Measurements from ENCODE around the gene SPIN2A. TPM values are rescaled to one million over a fixed set of nuclear protein-coding genes. Genes with fewer than 3 reads are reported as not detected.
"Not testable (repeated sequence)": the region's sequence is repeated elsewhere in the genome, so short reads cannot be mapped to it uniquely, and the experiment has no call there.

Gene SPIN2A
- total RNA-seq, 1 experiment from 2014 or later: 3.4 TPM

DNA sequence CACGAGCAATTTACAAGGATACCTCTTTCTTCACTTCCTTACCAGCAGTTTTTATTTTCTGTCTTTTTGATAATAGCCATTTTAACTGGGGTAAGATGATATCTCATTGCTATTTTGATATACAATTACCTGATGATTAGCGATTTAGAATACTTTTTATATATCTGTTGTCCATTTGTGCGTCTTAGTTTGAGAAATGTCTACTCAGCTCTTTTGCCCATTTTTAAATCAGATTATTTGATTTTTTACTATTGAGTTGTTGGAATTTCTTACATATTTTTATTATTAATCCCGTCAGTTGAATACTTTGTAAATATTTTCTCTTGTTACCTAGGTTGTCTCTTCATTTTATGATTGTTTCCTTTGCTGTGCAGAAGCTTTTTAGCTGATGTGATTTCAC, 1.5 kb upstream of the SPIN2A start:
- CTCF ChIA-PET: no interaction called here
- H3K27me3 ChIP-seq (replicated peaks; ENCODE audit: insufficient read depth, low read depth, low read length, poor library complexity): no peaks in the 10 kb centered on the region
- BruUV-seq (replicated peaks): no TSS peak
- no peaks in the 10 kb centered on the region for H3K36me3 ChIP-seq (ENCODE audit: insufficient read depth, low read length, poor library complexity, severe bottlenecking)
- intact Hi-C loops (cut with micrococcal nuclease; ENCODE audit: unreplicated experiment): no loop called here
- no peak for TF ChIP-seq EZH2 (IDR thresholded peaks at IDR 0.05; ENCODE audit: borderline replicate concordance, low read depth, low read length, poor library complexity, severe bottlenecking)
- TF ChIP-seq, protein P1, sequence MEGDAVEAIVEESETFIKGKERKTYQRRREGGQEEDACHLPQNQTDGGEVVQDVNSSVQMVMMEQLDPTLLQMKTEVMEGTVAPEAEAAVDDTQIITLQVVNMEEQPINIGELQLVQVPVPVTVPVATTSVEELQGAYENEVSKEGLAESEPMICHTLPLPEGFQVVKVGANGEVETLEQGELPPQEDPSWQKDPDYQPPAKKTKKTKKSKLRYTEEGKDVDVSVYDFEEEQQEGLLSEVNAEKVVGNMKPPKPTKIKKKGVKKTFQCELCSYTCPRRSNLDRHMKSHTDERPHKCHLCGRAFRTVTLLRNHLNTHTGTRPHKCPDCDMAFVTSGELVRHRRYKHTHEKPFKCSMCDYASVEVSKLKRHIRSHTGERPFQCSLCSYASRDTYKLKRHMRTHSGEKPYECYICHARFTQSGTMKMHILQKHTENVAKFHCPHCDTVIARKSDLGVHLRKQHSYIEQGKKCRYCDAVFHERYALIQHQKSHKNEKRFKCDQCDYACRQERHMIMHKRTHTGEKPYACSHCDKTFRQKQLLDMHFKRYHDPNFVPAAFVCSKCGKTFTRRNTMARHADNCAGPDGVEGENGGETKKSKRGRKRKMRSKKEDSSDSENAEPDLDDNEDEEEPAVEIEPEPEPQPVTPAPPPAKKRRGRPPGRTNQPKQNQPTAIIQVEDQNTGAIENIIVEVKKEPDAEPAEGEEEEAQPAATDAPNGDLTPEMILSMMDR (conservative IDR thresholded peaks at IDR 0.05; ENCODE audit: low read depth, low read length): no peak
- no peak overlapping the region for H3K4me3 ChIP-seq (ENCODE audit: low read depth, low read length, poor library complexity, severe bottlenecking)
- H3K4me1 ChIP-seq (ENCODE audit: insufficient read depth, low read length, poor library complexity, severe bottlenecking): peaks cover 6% of the 10 kb centered on the region
- DNase-seq (ENCODE audit: low spot score): no peak
- POLR2A ChIA-PET (ENCODE audit: low non-redundant PET): no interaction called here
- no peak overlapping the region for H3K27ac ChIP-seq (ENCODE audit: low read depth, low read length, poor library complexity, severe bottlenecking)
- H3K9me3 ChIP-seq (ENCODE audit: low read depth, low read length, poor library complexity, severe bottlenecking): no peaks in the 10 kb centered on the region

DNA sequence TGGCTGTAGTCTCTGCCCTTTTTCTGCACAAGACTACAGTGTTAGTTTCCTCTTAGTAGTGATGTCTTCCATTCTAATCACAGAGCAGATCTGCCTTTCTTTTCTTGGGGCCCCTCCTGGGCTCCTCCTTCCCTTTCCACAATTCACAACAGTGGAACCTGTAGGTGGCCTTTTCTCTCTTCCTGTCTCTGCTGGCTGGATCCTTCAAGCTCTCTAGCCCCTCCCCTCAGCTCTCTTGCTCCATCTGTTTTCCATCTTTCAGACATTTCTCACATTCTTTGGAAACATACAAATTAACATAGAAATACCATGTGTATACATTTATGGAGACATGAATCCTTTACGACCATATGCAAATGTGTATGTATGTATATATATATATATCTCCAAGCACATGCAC, 304 bp upstream of the SPIN2A start:
- intact Hi-C loops (cut with micrococcal nuclease; ENCODE audit: unreplicated experiment): no loop called here
- H3K36me3 ChIP-seq (ENCODE audit: insufficient read depth, low read length, poor library complexity, severe bottlenecking): no peaks in the 10 kb centered on the region
- ChIA-PET CTCF (no interaction called here), POLR2A (ENCODE audit: low non-redundant PET) (no interaction called here)
- DNase-seq (ENCODE audit: low spot score): peak; percentile 65
- peaks cover 6% of the 10 kb centered on the region for H3K4me1 ChIP-seq (ENCODE audit: insufficient read depth, low read length, poor library complexity, severe bottlenecking)
- H3K27me3 ChIP-seq (replicated peaks; ENCODE audit: insufficient read depth, low read depth, low read length, poor library complexity): no peaks in the 10 kb centered on the region
- H3K4me3 ChIP-seq (ENCODE audit: low read depth, low read length, poor library complexity, severe bottlenecking): peak overlapping the region; percentile 31
- H3K27ac ChIP-seq (ENCODE audit: low read depth, low read length, poor library complexity, severe bottlenecking): no peak overlapping the region
- no peaks in the 10 kb centered on the region for H3K9me3 ChIP-seq (ENCODE audit: low read depth, low read length, poor library complexity, severe bottlenecking)
- TF ChIP-seq, protein P1 (conservative IDR thresholded peaks at IDR 0.05; ENCODE audit: low read depth, low read length): no peak
- no peak for TF ChIP-seq EZH2 (IDR thresholded peaks at IDR 0.05; ENCODE audit: borderline replicate concordance, low read depth, low read length, poor library complexity, severe bottlenecking)
- no TSS peak for BruUV-seq (replicated peaks)

DNA sequence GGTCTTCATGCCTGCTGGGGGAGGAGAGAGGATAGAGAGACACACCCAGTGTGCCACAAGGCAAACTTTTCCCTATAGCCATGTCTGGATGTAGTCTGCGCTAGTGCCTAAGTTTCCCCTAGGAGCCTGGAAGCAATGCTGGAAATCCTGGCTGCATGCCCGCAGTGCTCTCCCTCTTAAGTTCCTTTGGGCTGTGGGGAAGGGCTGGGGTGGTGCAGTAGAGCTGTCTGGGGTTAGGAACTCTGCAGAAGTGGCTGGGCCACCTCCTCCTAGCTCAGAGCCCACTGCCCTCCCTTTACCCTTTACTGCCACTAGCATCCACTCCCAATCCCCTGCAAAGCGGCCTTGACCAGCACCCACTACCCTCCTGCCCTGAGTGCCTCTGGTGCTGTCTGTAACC, 608 bp downstream of the SPIN2A start:
- H3K36me3 ChIP-seq (ENCODE audit: insufficient read depth, low read length, poor library complexity, severe bottlenecking); DNase-seq (ENCODE audit: low spot score); H3K4me3 ChIP-seq (ENCODE audit: low read depth, low read length, poor library complexity, severe bottlenecking); H3K27me3 ChIP-seq (replicated peaks; ENCODE audit: insufficient read depth, low read depth, low read length, poor library complexity); H3K4me1 ChIP-seq (ENCODE audit: insufficient read depth, low read length, poor library complexity, severe bottlenecking); H3K27ac ChIP-seq (ENCODE audit: low read depth, low read length, poor library complexity, severe bottlenecking); BruUV-seq (replicated peaks); CTCF ChIA-PET; intact Hi-C loops (cut with micrococcal nuclease; ENCODE audit: unreplicated experiment); H3K9me3 ChIP-seq (ENCODE audit: low read depth, low read length, poor library complexity, severe bottlenecking): not testable (repeated sequence)
- POLR2A ChIA-PET (ENCODE audit: low non-redundant PET): interaction anchor here (0.6 kb wide), 1 partner anchor 510 kb away, joined by 3 read pairs; no protein-coding TSS in a partner anchor

DNA sequence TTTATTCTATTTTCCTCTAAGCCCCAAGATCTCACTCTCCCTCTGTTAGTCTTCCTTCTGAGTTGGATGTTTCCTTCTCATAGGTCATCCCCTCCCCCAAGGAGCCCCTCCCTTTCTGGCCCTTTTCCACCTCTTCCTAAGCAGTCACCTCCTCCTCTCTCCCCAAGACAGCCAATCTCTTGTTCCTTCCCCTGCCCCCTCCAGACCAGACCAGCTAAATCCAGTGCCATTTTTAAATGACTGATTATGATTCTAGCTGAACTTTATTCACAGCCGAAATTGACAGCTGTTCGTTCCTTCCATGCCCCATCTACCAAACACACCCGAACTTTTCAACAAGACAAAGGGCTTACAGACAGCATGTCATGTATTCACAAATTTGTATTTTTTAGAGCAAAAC, 1.9 kb downstream of the SPIN2A start:
- BruUV-seq (replicated peaks): no TSS peak
- POLR2A ChIA-PET (ENCODE audit: low non-redundant PET): no interaction called here
- no peaks in the 10 kb centered on the region for H3K9me3 ChIP-seq (ENCODE audit: low read depth, low read length, poor library complexity, severe bottlenecking)
- CTCF ChIA-PET: no interaction called here
- no peak overlapping the region for H3K4me3 ChIP-seq (ENCODE audit: low read depth, low read length, poor library complexity, severe bottlenecking)
- no peaks in the 10 kb centered on the region for H3K36me3 ChIP-seq (ENCODE audit: insufficient read depth, low read length, poor library complexity, severe bottlenecking)
- intact Hi-C loops (cut with micrococcal nuclease; ENCODE audit: unreplicated experiment): no loop called here
- H3K4me1 ChIP-seq (ENCODE audit: insufficient read depth, low read length, poor library complexity, severe bottlenecking): peaks cover 6% of the 10 kb centered on the region
- no peaks in the 10 kb centered on the region for H3K27me3 ChIP-seq (replicated peaks; ENCODE audit: insufficient read depth, low read depth, low read length, poor library complexity)
- no peak for DNase-seq (ENCODE audit: low spot score)
- TF ChIP-seq, protein P1 (conservative IDR thresholded peaks at IDR 0.05; ENCODE audit: low read depth, low read length): no peak
- no peak for TF ChIP-seq EZH2 (IDR thresholded peaks at IDR 0.05; ENCODE audit: borderline replicate concordance, low read depth, low read length, poor library complexity, severe bottlenecking)
- H3K27ac ChIP-seq (ENCODE audit: low read depth, low read length, poor library complexity, severe bottlenecking): no peak overlapping the region

All from A673 (cell line).